Spleen (tissue), 11 donors: ENCODE data around the gene ENOX1. TPM values are rescaled to one million over a fixed set of nuclear protein-coding genes. Genes with fewer than 3 reads are reported as not detected.

ENCODE experiments used
- DNase-seq: peaks from one replicate; pipeline ENCODE4 v3.0.0-alpha.2; 2020
- H3K27ac ChIP-seq, 8 donors: fragments of 200-600 bp; sonication (generic) in 7 of 8; 1 replicate in 4 of 8; 2 replicates in 4 of 8; pipeline versions ENCODE4 v1.5.0 to v1.8.0; 2016 to 2021; ENCODE audit warnings: inconsistent platforms in 4 of 8, mild to moderate bottlenecking in 4 of 8, moderate library complexity in 1 of 8
- H3K27me3 ChIP-seq, 7 donors: fragments of 200-600 bp; sonication (generic) in 6 of 7; replicated peaks in 1 of 7; 1 replicate in 4 of 7; 2 replicates in 3 of 7; pipeline versions ENCODE4 v1.5.0 to v1.8.0; 2016 to 2021; ENCODE audit warnings: inconsistent platforms in 3 of 7, mild to moderate bottlenecking in 1 of 7
- H3K36me3 ChIP-seq, 6 donors: fragments of 200-600 bp; sonication (generic) in 5 of 6; 1 replicate in 4 of 6; 2 replicates in 2 of 6; pipeline versions ENCODE4 v1.5.0 to v1.8.0; 2016 to 2021; ENCODE audit warnings: inconsistent platforms in 2 of 6
- H3K4me1 ChIP-seq, 6 donors: fragments of 200-600 bp; sonication (generic) in 5 of 6; 1 replicate in 3 of 6; 2 replicates in 3 of 6; pipeline versions ENCODE4 v1.5.0 to v1.8.0; 2016 to 2021; ENCODE audit warnings: inconsistent platforms in 3 of 6
- H3K4me3 ChIP-seq, 8 donors: fragments of 200-600 bp; sonication (generic) in 7 of 8; 1 replicate in 4 of 8; 2 replicates in 4 of 8; pipeline versions ENCODE4 v1.5.0 to v1.8.0; 2016 to 2021; ENCODE audit warnings: inconsistent platforms in 4 of 8, mild to moderate bottlenecking in 4 of 8, moderate library complexity in 2 of 8
- H3K9me3 ChIP-seq, 8 donors: fragments of 200-600 bp; sonication (generic) in 7 of 8; 1 replicate in 4 of 8; 2 replicates in 4 of 8; pipeline versions ENCODE4 v1.5.0 to v1.8.0; 2016 to 2021; ENCODE audit warnings: inconsistent platforms in 4 of 8
- POLR2A ChIP-seq, 3 donors: fragments of 450-650 bp; IDR thresholded peaks; one replicate each; pipeline ENCODE4 v1.5.1; 2017; ENCODE audit warnings: antibody characterized with exemption in 3 of 3, mild to moderate bottlenecking in 1 of 3
- POLR2AphosphoS5 ChIP-seq, 3 donors: sonication (generic); formaldehyde crosslinking; IDR thresholded peaks; one replicate each; pipeline ENCODE4 v1.5.1; 2017; ENCODE audit warnings: antibody characterized with exemption in 3 of 3
- WGBS, 5 donors: extraction: QIAGEN DNeasy Blood & Tissue Kit in 3 of 5; methylation state at CpG; one replicate each; pipeline versions ENCODE4 v1.1.5 to v1.1.7; 2013 to 2018; 5-methylcytosine and 5-hydroxymethylcytosine counted together
- intact Hi-C: fragments of 100-400 bp; cut with DNase I; formaldehyde crosslinking; loops from one replicate; pipeline ENCODE4 v1.15.0; 2023; ENCODE audit warnings: low total_unique reads
- polyA plus RNA-seq, 3 donors: library from polyadenylated mRNA; stranded (reverse); fragments of 200-250 nt; gene quantifications; one replicate each; pipeline ENCODE4 v1.2.1, GENCODE V29; 2013
- total RNA-seq, 7 donors: library from RNA; depleted of rRNA in 3 of 7; stranded (reverse); fragments of >200 nt in 3 of 7; fragmentation: NEBNext Ultra II Directional in 4 of 7; extraction: Animal tissue kit (Norgen Biotek cat#: 25700) in 4 of 7; gene quantifications; one replicate each; pipeline versions ENCODE4 v1.1.0 to v1.2.1, GENCODE V29; 2016 to 2021
- TF ChIP-seq, protein P1 (sequence below), 11 experiments: fragments of 200-600 bp in 7 of 11; fragments of 450-650 bp in 4 of 11; sonication (generic) in 4 of 11; IDR thresholded peaks in 8 of 11; conservative IDR thresholded peaks in 3 of 11; 1 replicate in 7 of 11; 2 replicates in 4 of 11; pipeline versions ENCODE4 v1.4.0 to v1.8.0; 2016 to 2021; ENCODE audit warnings: antibody characterized with exemption in 11 of 11, inconsistent platforms in 4 of 11, mild to moderate bottlenecking in 1 of 11
- donor health status: healthy with polysubstance abuse.
- donor health status: DM: no; HTN: no; CAD: no; lungs with moderate emphysema.
- donor health status: DM: no; HTN: no; CAD: no.
- donor health status: Bipolar disorder and iron deficiency.
- donor health status: healthy.
- donor health status: DM: no; HTN: no; CAD: no.
- donor health status: DM: yes; HTN: yes; CAD: no.

Gene ENOX1
- total and polyA plus RNA-seq, 10 donors: 0.42 to 1.3 (median 0.54) TPM; not detected in 1

DNA sequence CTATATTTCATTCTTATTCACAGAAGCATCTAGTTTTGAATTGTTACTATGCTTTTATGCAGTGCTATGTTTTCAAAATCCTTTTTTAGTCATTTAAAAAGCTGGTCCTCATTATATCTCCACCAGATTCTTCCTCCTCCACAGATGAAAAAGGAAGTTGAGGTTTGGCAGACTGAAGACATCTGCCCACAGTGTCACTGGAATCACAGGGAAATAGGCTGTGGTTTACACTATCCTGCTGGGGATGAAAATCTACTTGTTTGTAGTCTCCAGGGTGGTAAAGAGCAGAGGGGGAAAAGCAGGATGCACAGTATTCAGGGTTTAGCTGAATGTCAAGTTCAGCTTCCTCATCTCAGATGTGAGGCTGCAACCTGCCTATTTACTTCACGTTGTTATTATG lies 412.2 kb downstream of the ENOX1 start:
- no peaks in the 10 kb centered on the region for H3K36me3 ChIP-seq
- intact Hi-C loops: no loop called here
- no peaks in the 10 kb centered on the region for H3K27me3 ChIP-seq
- DNase-seq: no peak
- no peak overlapping the region for H3K27ac ChIP-seq
- WGBS, 5 donors: 5 to 23% (median 13%) methylated on average over 1 of the region's 1 CpG
- H3K4me3 ChIP-seq: no peak overlapping the region
- H3K4me1 ChIP-seq: peaks cover 0 to 18% (median 0%) of the 10 kb centered on the region in 6 donors
- no peak for TF ChIP-seq POLR2AphosphoS5 (IDR thresholded peaks at IDR 0.05)
- no peak for TF ChIP-seq POLR2A (IDR thresholded peaks at IDR 0.05)
- TF ChIP-seq, protein P1, sequence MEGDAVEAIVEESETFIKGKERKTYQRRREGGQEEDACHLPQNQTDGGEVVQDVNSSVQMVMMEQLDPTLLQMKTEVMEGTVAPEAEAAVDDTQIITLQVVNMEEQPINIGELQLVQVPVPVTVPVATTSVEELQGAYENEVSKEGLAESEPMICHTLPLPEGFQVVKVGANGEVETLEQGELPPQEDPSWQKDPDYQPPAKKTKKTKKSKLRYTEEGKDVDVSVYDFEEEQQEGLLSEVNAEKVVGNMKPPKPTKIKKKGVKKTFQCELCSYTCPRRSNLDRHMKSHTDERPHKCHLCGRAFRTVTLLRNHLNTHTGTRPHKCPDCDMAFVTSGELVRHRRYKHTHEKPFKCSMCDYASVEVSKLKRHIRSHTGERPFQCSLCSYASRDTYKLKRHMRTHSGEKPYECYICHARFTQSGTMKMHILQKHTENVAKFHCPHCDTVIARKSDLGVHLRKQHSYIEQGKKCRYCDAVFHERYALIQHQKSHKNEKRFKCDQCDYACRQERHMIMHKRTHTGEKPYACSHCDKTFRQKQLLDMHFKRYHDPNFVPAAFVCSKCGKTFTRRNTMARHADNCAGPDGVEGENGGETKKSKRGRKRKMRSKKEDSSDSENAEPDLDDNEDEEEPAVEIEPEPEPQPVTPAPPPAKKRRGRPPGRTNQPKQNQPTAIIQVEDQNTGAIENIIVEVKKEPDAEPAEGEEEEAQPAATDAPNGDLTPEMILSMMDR (IDR thresholded peaks at IDR 0.05 in 8 of 11, conservative IDR thresholded peaks at IDR 0.05 in 3 of 11): no peak
- peaks cover 0 to 10% (median 4%) of the 10 kb centered on the region in 8 donors for H3K9me3 ChIP-seq

DNA sequence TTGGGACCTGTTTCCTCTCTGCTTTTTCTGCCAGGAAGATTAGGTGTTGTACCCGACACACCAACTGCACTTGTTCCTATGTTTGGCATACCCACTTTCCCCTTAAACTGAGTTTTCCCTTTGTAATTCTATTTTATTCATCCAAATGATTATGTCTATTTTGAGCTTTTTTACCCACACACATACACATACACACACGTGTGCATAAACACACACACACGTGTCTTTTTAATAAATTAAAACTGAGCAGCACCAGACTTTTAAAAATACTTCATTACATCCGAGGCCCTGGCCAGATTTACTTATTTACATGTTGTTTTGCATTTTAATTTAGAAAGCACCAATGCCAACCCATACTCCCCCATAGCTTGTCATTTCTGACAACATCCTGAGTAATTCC lies 413.4 kb downstream of the ENOX1 start:
- 65 to 76% (median 69%) methylated on average over 4 of the region's 4 CpGs for WGBS, 5 donors
- H3K4me3 ChIP-seq: no peak overlapping the region
- TF ChIP-seq, protein P1 (IDR thresholded peaks at IDR 0.05 in 8 of 11, conservative IDR thresholded peaks at IDR 0.05 in 3 of 11): no peak
- TF ChIP-seq POLR2AphosphoS5 (IDR thresholded peaks at IDR 0.05): no peak
- TF ChIP-seq POLR2A (IDR thresholded peaks at IDR 0.05): no peak
- H3K27ac ChIP-seq: no peak overlapping the region
- H3K27me3 ChIP-seq: no peaks in the 10 kb centered on the region
- no peaks in the 10 kb centered on the region for H3K36me3 ChIP-seq
- H3K9me3 ChIP-seq: no peaks in the 10 kb centered on the region
- no peak for DNase-seq
- intact Hi-C loops: no loop called here
- H3K4me1 ChIP-seq: peaks cover 0 to 19% (median 0%) of the 10 kb centered on the region in 6 donors

DNA sequence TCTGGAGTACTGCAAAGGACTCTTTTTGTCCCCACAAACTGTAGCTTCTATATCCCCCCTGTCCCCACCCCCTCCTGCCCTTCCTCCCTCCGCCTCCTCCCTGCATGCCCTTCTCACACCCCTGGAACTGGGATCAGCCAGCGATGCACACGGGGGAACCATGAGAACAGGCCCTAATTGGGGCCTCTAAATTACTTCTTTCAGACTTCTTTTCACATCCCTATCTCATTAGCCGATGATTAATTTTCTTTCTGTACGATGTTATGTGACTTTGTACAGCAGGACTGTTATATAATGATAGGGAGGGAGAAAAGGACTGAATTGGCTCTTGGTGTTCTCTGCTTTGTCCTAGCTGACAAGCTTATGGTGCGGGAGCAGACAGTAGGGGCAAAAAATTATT lies 415.9 kb downstream of the ENOX1 start:
- H3K27ac ChIP-seq: no peak overlapping the region
- TF ChIP-seq, protein P1 (IDR thresholded peaks at IDR 0.05 in 8 of 11, conservative IDR thresholded peaks at IDR 0.05 in 3 of 11): no peak
- no peak for TF ChIP-seq POLR2AphosphoS5 (IDR thresholded peaks at IDR 0.05)
- no peak for TF ChIP-seq POLR2A (IDR thresholded peaks at IDR 0.05)
- no peaks in the 10 kb centered on the region for H3K27me3 ChIP-seq
- peaks cover 0 to 29% (median 5%) of the 10 kb centered on the region in 6 donors for H3K4me1 ChIP-seq
- 92 to 97% (median 95%) methylated on average over 6 of the region's 6 CpGs for WGBS, 5 donors
- intact Hi-C loops: no loop called here
- H3K4me3 ChIP-seq: no peak overlapping the region
- no peaks in the 10 kb centered on the region for H3K36me3 ChIP-seq
- DNase-seq: no peak
- H3K9me3 ChIP-seq: no peaks in the 10 kb centered on the region

DNA sequence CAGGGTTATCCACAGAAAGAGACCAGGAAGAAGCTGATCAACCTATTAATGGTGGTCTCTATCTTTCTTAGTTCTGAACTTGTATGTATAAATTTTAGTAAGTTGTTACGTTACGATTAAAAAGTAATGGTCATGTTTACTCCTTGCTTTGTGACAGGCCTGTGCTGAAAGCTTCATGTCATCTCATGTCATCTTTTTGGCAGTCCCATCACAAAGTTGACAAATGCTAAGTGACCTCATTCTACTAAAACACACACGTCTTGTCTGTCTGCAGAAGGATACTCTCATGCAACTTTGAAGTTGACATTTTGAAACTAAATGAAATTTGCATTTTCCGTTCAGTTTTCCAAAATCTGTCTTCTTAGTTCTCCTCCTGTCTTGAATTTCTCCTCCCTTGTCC lies 417.5 kb downstream of the ENOX1 start:
- H3K9me3 ChIP-seq: no peaks in the 10 kb centered on the region
- H3K36me3 ChIP-seq: no peaks in the 10 kb centered on the region
- no peak for DNase-seq
- no peak overlapping the region for H3K27ac ChIP-seq
- H3K4me1 ChIP-seq: peaks cover 0 to 33% (median 4%) of the 10 kb centered on the region in 6 donors
- WGBS, 5 donors: 62 to 82% (median 66%) methylated on average over 4 of the region's 4 CpGs
- no peak overlapping the region for H3K4me3 ChIP-seq
- intact Hi-C loops: no loop called here
- TF ChIP-seq, protein P1 (IDR thresholded peaks at IDR 0.05 in 8 of 11, conservative IDR thresholded peaks at IDR 0.05 in 3 of 11): no peak
- TF ChIP-seq POLR2AphosphoS5 (IDR thresholded peaks at IDR 0.05) (no peak), POLR2A (IDR thresholded peaks at IDR 0.05) (no peak)
- no peaks in the 10 kb centered on the region for H3K27me3 ChIP-seq
